HCT116 (cell line): ENCODE results near the gene ADARB2. TPM values are rescaled to one million over a fixed set of nuclear protein-coding genes. Genes with fewer than 3 reads are reported as not detected.

Source experiments
- ATAC-seq: fragments of 200-7000 bp; cut with Tn5 transposase; 2 replicates; pipeline ENCODE4 v1.9.1; 2020; ENCODE audit warnings: mild to moderate bottlenecking, moderate library complexity
- BruUV-seq: library from RNA; stranded (reverse); fragments of 400-500 nt; replicated peaks from 2 replicates; lab custom pipeline; 2021; lab: Mats Ljungman, UMichigan
- CTCF ChIA-PET: fragments of 300-600 bp; sonication (Branson Sonifier 250); formaldehyde crosslinking; loops from one replicate; lab custom pipeline; 2021; ENCODE audit warnings: antibody characterized with exemption; lab: Charles Lee
- POLR2A ChIA-PET: fragments of 300-600, 350-600 bp; sonication (Branson Sonifier 250); formaldehyde crosslinking; loops from one replicate; lab custom pipeline; 2021; ENCODE audit warnings: antibody characterized with exemption; lab: Charles Lee
- RAD21 ChIA-PET, 2 experiments: fragments of 300-600 bp; sonication (Branson Sonifier 250); formaldehyde crosslinking; loops; one replicate each; lab custom pipeline; 2023; ENCODE audit warnings: low total read pairs in 2 of 2; ENCODE audit not compliant: uncharacterized antibody in 2 of 2, unreplicated experiment in 2 of 2, low non-redundant PET in 1 of 2; lab: Charles Lee
- DNase-seq: peaks from one replicate; pipeline ENCODE4 v3.0.0-alpha.2; 2010; ENCODE audit warnings: low read depth, low spot score
- H2AFZ ChIP-seq: fragments of 200-600 bp; shearing (Covaris generic), sonication (generic); 2 replicates; pipeline ENCODE4 v1.6.1; 2017; ENCODE audit warnings: low read depth, mixed run types, mixed read lengths, antibody characterized with exemption, low read length; ENCODE audit not compliant: poor library complexity, severe bottlenecking
- H3K27ac ChIP-seq: 2 replicates; pipeline ENCODE4 v1.5.1; 2012; ENCODE audit warnings: low read depth, low read length
- H3K27me3 ChIP-seq: fragments of 200-600 bp; sonication (generic); 2 replicates; pipeline ENCODE4 v1.6.1; 2016; ENCODE audit warnings: mixed run types, low read length, mixed read lengths; ENCODE audit not compliant: insufficient read depth
- H3K36me3 ChIP-seq, 2 experiments: fragments of 200-500 bp in 1 of 2; fragments of 200-600 bp in 1 of 2; sonication (Bioruptor generic) in 1 of 2; sonication (generic) in 1 of 2; 2 replicates each; pipeline versions ENCODE4 v1.5.1 to v1.6.1; 2014 to 2016; ENCODE audit warnings: low read length in 2 of 2, inconsistent platforms in 1 of 2, mixed read lengths in 1 of 2, mixed run types in 1 of 2; ENCODE audit not compliant: insufficient read depth in 2 of 2, control insufficient read depth in 1 of 2
- H3K4me1 ChIP-seq, 2 experiments: fragments of 200-600 bp in 1 of 2; sonication (generic) in 1 of 2; 2 replicates each; pipeline versions ENCODE4 v1.5.1 to v1.6.1; 2012 to 2017; ENCODE audit warnings: low read length in 2 of 2, inconsistent platforms in 1 of 2, mild to moderate bottlenecking in 1 of 2, mixed read lengths in 1 of 2, mixed run types in 1 of 2, moderate library complexity in 1 of 2; ENCODE audit not compliant: insufficient read depth in 2 of 2, control insufficient read depth in 1 of 2
- H3K4me2 ChIP-seq: fragments of 200-600 bp; sonication (generic); 2 replicates; pipeline ENCODE4 v1.6.1; 2017; ENCODE audit warnings: mixed run types, low read length, mixed read lengths
- H3K4me3 ChIP-seq, 2 experiments: fragments of 200-600 bp in 1 of 2; sonication (generic) in 1 of 2; replicated peaks in 1 of 2; 2 replicates each; pipeline ENCODE4 v1.5.1; 2011 to 2016; ENCODE audit warnings: low read length in 2 of 2, control low read depth in 1 of 2, low read depth in 1 of 2, mild to moderate bottlenecking in 1 of 2, mixed read lengths in 1 of 2, mixed run types in 1 of 2
- H3K79me2 ChIP-seq: fragments of 200-600 bp; sonication (generic); 2 replicates; pipeline ENCODE4 v1.6.1; 2017; ENCODE audit warnings: mild to moderate bottlenecking, mixed run types, low read length, moderate library complexity, mixed read lengths; ENCODE audit not compliant: insufficient read depth
- H3K9ac ChIP-seq: fragments of 200-600 bp; sonication (generic); 2 replicates; pipeline ENCODE4 v1.6.1; 2016; ENCODE audit warnings: low read length, mixed read lengths
- H3K9me2 ChIP-seq: fragments of 200-600 bp; sonication (generic), shearing (Covaris generic); 2 replicates; pipeline ENCODE4 v1.6.1; 2017; ENCODE audit warnings: mixed run types, mild to moderate bottlenecking, moderate library complexity; ENCODE audit not compliant: insufficient read depth
- H3K9me3 ChIP-seq, 2 experiments: fragments of 200-500 bp in 1 of 2; fragments of 200-600 bp in 1 of 2; sonication (Bioruptor generic) in 1 of 2; sonication (generic) in 1 of 2; 2 replicates each; pipeline ENCODE4 v1.6.1; 2014 to 2017; ENCODE audit warnings: low read length in 2 of 2, mixed read lengths in 2 of 2, inconsistent platforms in 1 of 2, low read depth in 1 of 2, mild to moderate bottlenecking in 1 of 2, mixed run types in 1 of 2, moderate library complexity in 1 of 2; ENCODE audit not compliant: control insufficient read depth in 1 of 2, insufficient read depth in 1 of 2
- H4K20me1 ChIP-seq: fragments of 200-600 bp; sonication (generic), shearing (Covaris generic); 2 replicates; pipeline ENCODE4 v1.6.1; 2017; ENCODE audit warnings: mixed run types, mild to moderate bottlenecking, moderate library complexity; ENCODE audit not compliant: insufficient read depth
- EGR1 ChIP-seq: IDR thresholded peaks from 2 replicates; pipeline ENCODE4 v1.6.1; 2012; ENCODE audit warnings: low read depth
- FOSL1 ChIP-seq: IDR thresholded peaks from 2 replicates; pipeline ENCODE4 v1.6.1; 2012; ENCODE audit warnings: low read depth
- POLR2AphosphoS5 ChIP-seq: IDR thresholded peaks from 2 replicates; pipeline ENCODE4 v1.6.1; 2011; ENCODE audit warnings: mild to moderate bottlenecking, low read depth, low read length, moderate library complexity
- RAD21 ChIP-seq: IDR thresholded peaks from 2 replicates; pipeline ENCODE4 v1.6.1; 2012; ENCODE audit warnings: low read depth, mild to moderate bottlenecking
- SP1 ChIP-seq: IDR thresholded peaks from 2 replicates; pipeline ENCODE4 v1.6.1; 2012; ENCODE audit warnings: low read depth
- SRF ChIP-seq: IDR thresholded peaks from 2 replicates; pipeline ENCODE4 v1.6.1; 2012; ENCODE audit warnings: low read depth
- ZFX ChIP-seq: fragments of 450-650 bp; IDR thresholded peaks from 2 replicates; pipeline ENCODE4 v1.6.1; 2017
- intact Hi-C: fragments of 100-400 bp; cut with micrococcal nuclease; formaldehyde crosslinking; loops from 2 replicates; pipeline ENCODE4 v1.10.0; 2022
- total RNA-seq: library from RNA; stranded (reverse); gene quantifications from one replicate; pipeline ENCODE4 v1.2.1, GENCODE V29; 2021; ENCODE audit not compliant: unreplicated experiment

The ADARB2 gene
- total RNA-seq, 1 experiment from 2014 or later: not detected

DNA sequence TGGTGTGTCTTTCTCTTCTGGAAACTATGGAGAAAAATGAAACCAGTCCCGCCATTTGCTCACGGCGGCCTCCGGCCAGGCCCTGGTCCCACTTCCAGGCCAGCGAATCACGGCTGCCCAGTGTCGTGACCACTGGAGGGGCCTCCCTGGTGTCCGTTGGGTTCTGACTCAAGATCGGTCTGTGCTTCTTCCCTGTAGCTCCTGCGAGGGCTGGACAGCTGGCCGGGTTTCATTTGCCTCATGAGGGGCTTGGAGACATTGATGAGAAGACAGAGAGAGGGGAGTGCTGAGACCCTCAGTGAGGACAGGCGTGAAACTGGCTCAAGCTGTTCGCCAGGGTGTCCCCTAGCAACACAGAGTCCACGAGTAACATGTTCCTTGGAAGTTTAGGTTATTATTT is 108.6 kb downstream of the ADARB2 start:
- CTCF ChIA-PET: no interaction called here
- ATAC-seq: no peak
- no peaks in the 10 kb centered on the region for H3K4me1 ChIP-seq

DNA sequence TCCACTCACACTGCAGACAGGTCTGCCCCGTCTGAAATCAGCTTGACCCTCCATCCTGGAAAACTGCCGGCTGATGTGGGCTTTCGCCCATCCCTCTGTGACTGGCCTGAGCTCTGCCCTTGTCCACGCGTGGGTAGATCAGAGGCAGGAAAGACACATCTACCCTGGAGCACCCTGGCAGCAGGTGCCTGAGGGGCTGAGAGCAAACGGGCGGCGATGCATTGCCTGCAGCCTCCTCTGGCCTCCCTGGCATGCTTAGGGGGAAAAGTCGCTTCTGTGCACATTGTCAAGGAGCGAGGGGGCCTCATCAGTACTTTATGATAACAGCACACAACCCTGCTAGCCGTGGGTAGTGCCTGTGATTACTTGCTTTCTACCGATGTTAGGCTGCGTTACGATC is 109.4 kb downstream of the ADARB2 start:
- POLR2A ChIA-PET: no interaction called here

More for the DNA sequence above, 108.6 kb downstream of the ADARB2 start:
- TF ChIP-seq SP1 (no peak), SRF (no peak)
- Histone ChIP-seq H3K9ac (no peak overlapping the region), H3K9me3 (no peaks in the 10 kb centered on the region), H2AFZ (no peak overlapping the region), H3K36me3 (no peaks in the 10 kb centered on the region), H3K27ac (no peak overlapping the region), H4K20me1 (no peaks in the 10 kb centered on the region), H3K27me3 (no peaks in the 10 kb centered on the region; the same call in 1 of the 2 replicates), H3K79me2 (no peaks in the 10 kb centered on the region), H3K9me2 (no peaks in the 10 kb centered on the region), H3K4me3 (no peak overlapping the region), H3K4me2 (no peak overlapping the region)
- intact Hi-C loops: no loop called here
- ChIA-PET POLR2A (no interaction called here), RAD21 (no interaction called here)
- no TSS peak for BruUV-seq
- DNase-seq: no peak

More for the DNA sequence above, 109.4 kb downstream of the ADARB2 start:
- Histone ChIP-seq H3K9me2 (no peaks in the 10 kb centered on the region), H3K36me3 (no peaks in the 10 kb centered on the region), H3K9ac (no peak overlapping the region), H3K27me3 (peaks cover 4% of the 10 kb centered on the region; the same call in 1 of the 2 replicates), H4K20me1 (no peaks in the 10 kb centered on the region), H3K4me3 (no peak overlapping the region), H3K9me3 (no peaks in the 10 kb centered on the region), H3K4me2 (no peak overlapping the region), H3K79me2 (no peaks in the 10 kb centered on the region), H2AFZ (no peak overlapping the region), H3K27ac (no peak overlapping the region), H3K4me1 (no peaks in the 10 kb centered on the region)
- CTCF ChIA-PET: no interaction called here
- TF ChIP-seq SP1 (no peak), EGR1 (no peak), ZFX (no peak), POLR2AphosphoS5 (no peak), FOSL1 (no peak), RAD21 (no peak)
- RAD21 ChIA-PET: no interaction called here
- DNase-seq (no peak), ATAC-seq (no peak)
- intact Hi-C loops: no loop called here
- BruUV-seq: no TSS peak
